ENCODE results near the gene DNTT.

DNTT gene

GRCh38 chr10:96304230-96304629, at the start of gene DNTT:
DNTT (plus strand) TSS chr10:96304434; CDS start chr10:96304498, 64 bp downstream.
- no peak for DNase-seq (ENCODE audit: low spot score)

GRCh38 chr10:96254976-96255375, 49.3 kb upstream of the DNTT start:
- DNase-seq (ENCODE audit: low spot score) = no peak

GRCh38 chr10:96255549-96256333, 48.5 kb upstream of the DNTT start:
- DNase-seq (ENCODE audit: low spot score) = no peak

- DNase-seq (ENCODE audit: low spot score) = no peak
Measured at GRCh38 chr10:96257944-96258343, 46.3 kb upstream of the DNTT start.

GRCh38 chr10:96259150-96259549, 45.1 kb upstream of the DNTT start:
- DNase-seq (ENCODE audit: low spot score) = no peak

- no peak for DNase-seq (ENCODE audit: low spot score)
Measured at GRCh38 chr10:96260014-96260413, 44.2 kb upstream of the DNTT start.

GRCh38 chr10:96261132-96261531, 43.1 kb upstream of the DNTT start:
- DNase-seq (ENCODE audit: low spot score) = no peak

- no peak for DNase-seq (ENCODE audit: low spot score)
Measured at GRCh38 chr10:96261930-96262329, 42.3 kb upstream of the DNTT start.

- DNase-seq (ENCODE audit: low spot score) = no peak
Measured at GRCh38 chr10:96263176-96263575, 41.1 kb upstream of the DNTT start.

GRCh38 chr10:96263669-96264068, 40.6 kb upstream of the DNTT start:
- DNase-seq (ENCODE audit: low spot score) = no peak

GRCh38 chr10:96264938-96265337, 39.3 kb upstream of the DNTT start:
- DNase-seq (ENCODE audit: low spot score) = no peak

- no peak for DNase-seq (ENCODE audit: low spot score)
Measured at GRCh38 chr10:96266118-96266770, 38.0 kb upstream of the DNTT start.

GRCh38 chr10:96267234-96267705, 37.0 kb upstream of the DNTT start:
- DNase-seq (ENCODE audit: low spot score) = no peak

- DNase-seq (ENCODE audit: low spot score) = no peak
Measured at GRCh38 chr10:96268341-96268909, 35.8 kb upstream of the DNTT start.

GRCh38 chr10:96269438-96270300, 34.6 kb upstream of the DNTT start:
- DNase-seq (ENCODE audit: low spot score) = no peak

- no peak for DNase-seq (ENCODE audit: low spot score)
Measured at GRCh38 chr10:96270571-96270970, 33.7 kb upstream of the DNTT start.

- peak; percentile 20 for DNase-seq (ENCODE audit: low spot score)
Measured at GRCh38 chr10:96271016-96271815, 33.0 kb upstream of the DNTT start, which contains the start of gene BLNK. BLNK (minus strand) TSS chr10:96271569; CDS start chr10:96271398, 171 bp downstream.

GRCh38 chr10:96272316-96273280, 31.6 kb upstream of the DNTT start:
- no peak for DNase-seq (ENCODE audit: low spot score)

- DNase-seq (ENCODE audit: low spot score) = no peak
Measured at GRCh38 chr10:96275685-96276418, 28.4 kb upstream of the DNTT start.

All from D341Med (cell line).